ENCODE results near the gene TRAPPC4. TPM values are rescaled to one million over a fixed set of nuclear protein-coding genes. Genes with fewer than 3 reads are reported as not detected.
"Not testable (repeated sequence)": the region's sequence is repeated elsewhere in the genome, so short reads cannot be mapped to it uniquely, and the experiment has no call there.

The TRAPPC4 gene
- total RNA-seq, 1 donor from 2014 or later = 30.4 TPM

DNA sequence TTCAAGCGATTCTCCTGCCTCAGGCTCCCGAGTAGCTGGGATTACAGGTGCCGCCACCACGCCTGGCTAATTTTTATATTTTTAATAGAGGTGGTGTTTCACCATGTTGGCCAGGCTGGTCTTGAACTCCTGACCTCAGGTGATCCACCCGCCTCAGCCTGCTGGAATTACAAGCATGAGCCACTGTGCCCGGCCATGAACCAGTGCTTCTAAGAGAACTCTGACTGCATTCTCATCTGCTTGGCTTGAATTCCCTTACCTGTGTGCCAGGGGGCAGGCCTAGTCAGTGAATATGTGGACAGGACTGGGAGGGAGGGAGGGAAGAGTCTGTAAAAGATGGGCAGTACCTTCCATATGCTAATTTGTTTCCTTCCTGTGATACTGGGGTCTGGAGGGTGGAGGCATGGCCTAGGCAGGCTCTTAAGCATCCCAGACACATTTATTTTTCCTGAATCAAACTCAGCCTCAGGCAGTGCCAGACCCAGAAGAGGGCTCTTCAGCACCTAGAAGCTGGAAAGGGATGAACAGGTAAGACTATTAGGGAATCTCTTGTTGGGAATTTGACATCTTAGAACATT, 7.0 kb upstream of the TRAPPC4 start:
- ATAC-seq = no peak
- intact Hi-C loops (cut with micrococcal nuclease) = no loop called here
- no peak for DNase-seq

DNA sequence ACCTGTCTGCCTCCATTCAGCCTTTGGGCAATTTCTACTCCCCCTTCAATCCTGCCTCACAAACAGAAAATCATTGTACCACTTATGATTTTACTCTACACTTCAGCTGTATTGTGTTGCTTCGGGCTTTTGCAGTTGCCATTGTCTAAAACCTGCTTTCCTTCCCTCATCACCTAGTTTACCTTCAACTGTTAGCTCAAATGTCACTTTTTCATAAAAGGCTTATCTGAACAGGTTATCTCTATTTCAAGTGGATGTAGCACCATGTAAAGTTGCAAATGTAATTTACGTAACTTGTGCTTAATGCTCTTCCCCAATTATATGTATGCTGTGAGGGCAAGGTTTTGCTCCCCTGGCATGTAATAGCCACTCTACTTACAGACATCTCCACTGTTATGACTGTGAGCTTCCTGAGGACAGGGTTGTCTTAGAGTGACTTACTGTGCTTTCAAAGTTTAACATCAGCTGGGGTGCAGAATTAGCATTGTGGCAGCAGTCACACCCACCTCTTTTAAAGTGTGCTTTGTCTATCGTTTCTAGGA, 5.9 kb upstream of the TRAPPC4 start:
- intact Hi-C loops (cut with micrococcal nuclease) = no loop called here
- no peak for DNase-seq
- no peak for ATAC-seq

GRCh38 chr11:119014209-119014924, 4.2 kb upstream of the TRAPPC4 start:
- no peak for ATAC-seq
- DNase-seq = no peak
- intact Hi-C loops (cut with micrococcal nuclease) = no loop called here

DNA sequence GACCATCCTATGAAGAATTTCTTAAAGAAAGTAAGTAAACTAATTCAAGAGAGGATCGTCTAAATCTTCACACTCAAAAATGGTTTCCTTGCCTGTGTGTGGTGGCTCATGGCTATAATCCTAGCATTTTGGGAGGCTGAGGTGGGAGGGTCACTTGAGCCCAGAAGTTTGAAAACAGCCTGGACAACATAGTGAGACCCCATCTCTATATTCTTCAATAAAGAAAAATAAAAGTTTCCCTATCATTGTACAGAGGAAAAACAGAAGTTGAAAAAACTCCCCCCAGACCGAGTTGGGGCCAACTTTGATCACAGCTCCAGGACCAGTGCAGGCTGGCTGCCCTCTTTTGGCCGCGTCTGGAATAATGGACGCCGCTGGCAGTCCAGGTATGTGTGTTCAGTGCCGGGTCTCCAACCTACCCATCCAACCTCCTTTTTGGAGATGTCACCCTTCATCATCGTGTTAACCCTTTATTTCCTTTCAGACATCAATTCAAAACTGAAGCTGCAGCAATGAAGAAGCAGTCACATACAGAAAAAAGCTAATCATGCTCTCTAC, 3.4 kb upstream of the TRAPPC4 start:
- ATAC-seq (no peak), DNase-seq (no peak)
- intact Hi-C loops (cut with micrococcal nuclease) = no loop called here

DNA sequence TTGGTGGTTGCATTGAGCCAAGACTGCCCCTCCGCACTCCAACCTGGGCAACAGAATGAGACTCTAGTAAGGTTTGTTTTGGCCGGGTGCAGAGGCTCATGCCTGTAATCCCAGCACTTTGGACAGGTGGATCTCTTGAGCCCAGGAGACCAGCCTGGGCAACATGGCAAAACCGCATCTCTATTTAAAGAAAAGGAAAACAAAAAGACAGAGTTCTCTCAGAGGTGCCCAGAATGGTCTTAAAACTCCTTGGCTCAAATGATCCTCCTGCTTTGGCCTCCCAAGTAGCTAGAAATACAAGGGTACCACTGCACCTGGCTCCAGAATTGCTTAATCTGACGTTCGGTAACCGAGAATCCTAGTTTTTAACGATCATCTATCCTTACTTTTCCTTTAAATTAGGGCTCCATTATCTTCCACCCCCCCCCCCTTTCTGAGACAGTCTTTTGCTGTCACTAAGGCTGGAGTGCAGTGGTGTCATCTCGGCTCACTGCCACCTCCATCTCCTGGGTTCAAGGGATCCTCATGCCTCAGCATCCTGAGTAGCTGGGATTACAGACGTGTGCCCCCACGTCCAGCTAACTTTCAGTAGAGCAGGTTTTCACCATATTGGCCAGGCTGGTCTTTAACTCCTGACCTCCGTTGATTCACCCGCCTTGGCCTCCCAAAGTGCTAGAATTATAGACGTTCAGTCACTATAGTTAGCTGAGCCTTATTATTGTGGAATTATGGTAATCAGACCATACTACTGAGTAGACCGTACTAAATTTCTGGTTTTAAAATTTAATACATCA, 2.2 kb upstream of the TRAPPC4 start:
- DNase-seq (no peak), ATAC-seq (no peak)
- intact Hi-C loops (cut with micrococcal nuclease) = no loop called here

DNA sequence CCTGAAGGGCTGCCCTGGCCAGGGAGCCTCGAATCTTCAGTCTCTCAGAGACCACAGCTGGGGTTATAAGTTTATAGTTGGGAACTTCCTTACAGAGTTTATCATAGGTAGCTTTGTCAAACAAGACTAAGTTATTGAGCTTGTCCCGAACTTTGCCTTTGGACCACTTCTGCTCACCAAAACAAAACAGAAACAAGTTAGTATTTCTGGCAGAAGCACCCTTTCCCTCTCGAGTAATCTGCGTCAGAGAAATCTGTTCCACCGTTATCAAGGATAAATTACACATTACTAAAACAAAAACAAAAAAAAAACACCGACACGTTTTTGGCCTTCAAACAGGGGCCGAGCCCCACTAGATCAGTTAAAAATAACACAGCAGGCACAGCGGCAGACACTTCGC, 1.2 kb upstream of the TRAPPC4 start:
- intact Hi-C loops (cut with micrococcal nuclease); ATAC-seq; DNase-seq: not testable (repeated sequence)

- intact Hi-C loops (cut with micrococcal nuclease) = no loop called here
- ATAC-seq (no peak), DNase-seq (no peak)
These were observed 1.4 kb downstream of the TRAPPC4 start for GRCh38 chr11:119019996-119020395.

DNA sequence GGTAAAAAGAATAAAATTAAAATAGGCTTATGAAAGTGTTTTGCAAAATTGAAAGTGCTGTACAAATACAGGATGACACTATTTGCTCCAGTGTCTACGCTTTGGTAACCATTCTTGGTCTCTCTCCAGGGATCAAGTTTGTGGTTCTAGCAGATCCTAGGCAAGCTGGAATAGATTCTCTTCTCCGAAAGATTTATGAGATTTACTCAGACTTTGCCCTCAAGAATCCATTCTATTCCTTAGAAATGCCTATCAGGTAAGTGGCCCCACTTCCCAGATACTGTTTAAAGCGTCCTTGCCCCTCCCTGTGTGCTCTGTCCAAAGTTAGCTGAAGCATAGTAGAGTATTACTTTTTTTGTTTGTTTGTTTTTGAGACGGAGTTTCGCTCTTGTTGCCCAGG, 3.1 kb downstream of the TRAPPC4 start:
- intact Hi-C loops (cut with micrococcal nuclease) = no loop called here
- DNase-seq (no peak), ATAC-seq (no peak)

DNA sequence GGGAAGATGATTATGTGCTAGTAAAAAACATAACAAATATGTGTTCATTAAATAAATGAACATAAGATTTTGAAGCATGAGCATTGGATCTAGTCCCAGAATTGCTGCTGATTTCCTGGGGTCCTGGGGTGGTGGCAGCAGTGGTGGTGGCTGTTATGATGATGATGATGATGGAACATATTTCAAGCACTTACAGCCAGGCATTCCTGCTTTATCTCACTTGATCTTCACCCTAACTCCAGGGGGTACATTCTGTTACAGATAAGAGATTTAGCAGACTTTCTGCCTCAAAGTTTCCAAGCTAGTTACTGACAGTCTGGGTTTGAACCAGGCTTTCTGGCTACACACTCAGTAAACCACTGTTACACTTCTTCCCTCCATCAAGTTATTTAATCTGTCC, 5.2 kb downstream of the TRAPPC4 start:
- ATAC-seq (no peak), DNase-seq (no peak)
- intact Hi-C loops (cut with micrococcal nuclease) = no loop called here

GRCh38 chr11:119024430-119025098, 6.0 kb downstream of the TRAPPC4 start:
- no peak for ATAC-seq

GRCh38 chr11:119025099-119025473, 6.5 kb downstream of the TRAPPC4 start:
- intact Hi-C loops (cut with micrococcal nuclease) = no loop called here
- ATAC-seq = no peak

More at GRCh38 chr11:119024430-119025098, 6.0 kb downstream of the TRAPPC4 start:
- no peak for DNase-seq
- intact Hi-C loops (cut with micrococcal nuclease) = no loop called here

GRCh38 chr11:119025541-119025940, 7.0 kb downstream of the TRAPPC4 start:
- intact Hi-C loops (cut with micrococcal nuclease) = no loop called here
- no peak for DNase-seq
- ATAC-seq = no peak

More at GRCh38 chr11:119025099-119025473, 6.5 kb downstream of the TRAPPC4 start:
- DNase-seq = no peak

GRCh38 chr11:119025978-119026766, 7.6 kb downstream of the TRAPPC4 start:
- DNase-seq = no peak
- intact Hi-C loops (cut with micrococcal nuclease) = no loop called here
- ATAC-seq = no peak

GRCh38 chr11:119026970-119027369, 8.4 kb downstream of the TRAPPC4 start:
- no peak for DNase-seq
- no peak for ATAC-seq
- intact Hi-C loops (cut with micrococcal nuclease) = no loop called here

- ATAC-seq = no peak
- DNase-seq = no peak
- intact Hi-C loops (cut with micrococcal nuclease) = no loop called here
These were observed 9.2 kb downstream of the TRAPPC4 start for GRCh38 chr11:119027561-119028345.

- DNase-seq (no peak), ATAC-seq (no peak)
- intact Hi-C loops (cut with micrococcal nuclease) = no loop called here
These were observed 9.9 kb downstream of the TRAPPC4 start for GRCh38 chr11:119028346-119029068.

DNA sequence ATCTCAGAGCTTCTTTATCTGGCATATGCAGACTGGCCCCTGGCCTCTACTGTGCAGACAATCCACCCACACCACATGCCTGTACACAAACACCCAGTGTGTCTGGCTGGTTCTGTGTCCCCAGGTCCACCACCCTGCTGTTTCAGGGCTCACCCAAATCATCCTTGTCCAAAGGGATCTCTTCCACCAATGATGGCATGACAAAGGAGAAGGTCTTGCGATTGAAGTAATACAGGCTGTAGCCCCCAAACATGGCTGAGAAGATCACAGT, 10.4 kb downstream of the TRAPPC4 start:
- no peak for ATAC-seq

More for the DNA sequence above, 10.4 kb downstream of the TRAPPC4 start:
- no peak for DNase-seq
- intact Hi-C loops (cut with micrococcal nuclease) = no loop called here
